GM12875 (cell line): ENCODE measurements around the gene SLC36A4.

Experiments
- H3K4me3 ChIP-seq: one replicate; pipeline ENCODE4 v1.5.1; 2011; ENCODE audit warnings: low read depth, low read length, control low read depth
- CTCF ChIP-seq: IDR thresholded peaks from 2 replicates; pipeline ENCODE4 v1.5.1; 2011; ENCODE audit warnings: low read depth, mild to moderate bottlenecking, control low read depth, inconsistent platforms, low read length, moderate library complexity, borderline replicate concordance; ENCODE audit not compliant: insufficient read depth

The SLC36A4 gene

GRCh38 chr11:93212094-93212493 lies 14.3 kb upstream of the SLC36A4 start:
- no peak for TF ChIP-seq CTCF
- no peak overlapping the region for H3K4me3 ChIP-seq

- no peak for TF ChIP-seq CTCF
- H3K4me3 ChIP-seq: no peak overlapping the region
Measured at GRCh38 chr11:93209466-93209865, 11.7 kb upstream of the SLC36A4 start.

DNA sequence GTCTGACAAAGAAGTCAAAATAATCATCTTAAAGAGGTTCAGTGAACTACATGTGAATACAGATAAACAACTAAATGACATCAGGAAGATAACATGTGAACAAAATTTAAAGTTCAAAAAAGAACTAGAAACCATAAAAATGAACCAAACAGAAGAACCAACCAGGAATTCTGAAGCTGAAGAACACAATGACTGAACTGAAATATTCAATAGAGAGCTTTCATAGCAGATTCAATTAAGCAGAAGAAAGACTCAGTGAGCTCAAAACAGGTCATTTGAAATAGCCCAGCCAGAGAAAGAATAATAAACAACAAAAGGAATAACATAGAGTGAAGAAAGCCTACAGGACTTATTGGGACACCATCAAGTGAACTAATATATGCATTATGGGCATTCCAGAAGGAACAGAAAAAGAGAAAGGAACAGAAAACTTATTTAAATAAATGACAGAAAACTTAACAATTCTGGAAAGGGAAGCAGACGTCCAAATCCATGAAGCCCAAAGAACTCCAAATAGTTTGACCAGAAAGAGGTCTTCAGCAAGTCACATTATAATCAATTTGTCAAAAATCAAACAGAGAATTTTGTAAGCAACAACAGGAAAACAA lies 11.0 kb upstream of the SLC36A4 start:
- TF ChIP-seq CTCF: no peak
- no peak overlapping the region for H3K4me3 ChIP-seq

GRCh38 chr11:93199616-93200015 lies 1.8 kb upstream of the SLC36A4 start:
- TF ChIP-seq CTCF: no peak
- H3K4me3 ChIP-seq: no peak overlapping the region

GRCh38 chr11:93198215-93198845 lies 539 bp upstream of the SLC36A4 start:
- peak overlapping the region; percentile 79 for H3K4me3 ChIP-seq

DNA sequence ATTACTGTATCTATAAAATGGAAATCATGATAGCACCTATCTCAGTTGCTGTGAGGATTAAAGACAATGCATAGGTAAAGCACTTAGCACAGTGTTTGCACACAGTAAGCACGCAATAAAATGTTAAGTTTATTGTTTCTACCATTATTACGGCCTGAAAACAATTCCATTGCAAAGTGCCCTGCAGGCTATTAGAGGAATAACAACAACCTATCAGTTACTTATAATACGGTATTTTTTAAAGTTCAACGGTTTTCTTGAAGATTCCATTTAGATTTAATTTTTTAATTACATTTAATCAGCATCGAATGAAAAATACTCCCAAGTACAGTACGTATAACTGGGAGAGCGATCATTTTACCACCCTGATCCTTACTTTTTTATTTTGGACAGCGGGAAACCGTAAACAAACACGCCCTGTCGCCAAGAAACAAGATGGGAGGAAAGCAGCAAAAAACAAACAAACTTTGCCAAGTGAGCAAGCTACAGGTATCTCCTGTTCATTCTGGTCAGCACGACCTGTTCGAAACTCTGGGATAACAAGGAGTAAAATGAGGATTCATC lies 893 bp downstream of the SLC36A4 start:
- peak; percentile 24; the same call in 1 of the 2 replicates for TF ChIP-seq CTCF
- peak overlapping the region; percentile 79 for H3K4me3 ChIP-seq

More at GRCh38 chr11:93198215-93198845, 539 bp upstream of the SLC36A4 start:
- no peak for TF ChIP-seq CTCF
